Measurements from ENCODE around the gene SNURF.

DNA sequence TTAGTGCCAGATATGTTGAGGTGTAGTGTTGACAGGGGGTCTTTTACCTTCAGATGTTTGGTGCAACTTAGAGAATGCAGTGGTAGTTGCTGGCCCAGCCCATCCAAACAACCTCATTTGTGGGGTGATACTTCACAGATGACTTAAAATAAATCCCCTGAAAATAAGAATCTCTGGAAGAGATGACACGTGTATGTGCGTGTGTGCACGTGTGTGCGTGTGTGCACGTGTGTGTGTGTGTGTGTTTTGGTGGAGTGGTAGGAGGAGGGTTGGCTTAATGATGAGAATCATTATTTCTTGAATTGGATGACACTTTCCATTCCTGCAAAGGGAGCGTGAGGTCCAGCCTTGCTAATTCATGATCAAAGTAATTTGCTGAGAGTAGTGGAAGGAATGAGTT lies 31.9 kb downstream of the SNURF start:
- TF ChIP-seq, protein P1, sequence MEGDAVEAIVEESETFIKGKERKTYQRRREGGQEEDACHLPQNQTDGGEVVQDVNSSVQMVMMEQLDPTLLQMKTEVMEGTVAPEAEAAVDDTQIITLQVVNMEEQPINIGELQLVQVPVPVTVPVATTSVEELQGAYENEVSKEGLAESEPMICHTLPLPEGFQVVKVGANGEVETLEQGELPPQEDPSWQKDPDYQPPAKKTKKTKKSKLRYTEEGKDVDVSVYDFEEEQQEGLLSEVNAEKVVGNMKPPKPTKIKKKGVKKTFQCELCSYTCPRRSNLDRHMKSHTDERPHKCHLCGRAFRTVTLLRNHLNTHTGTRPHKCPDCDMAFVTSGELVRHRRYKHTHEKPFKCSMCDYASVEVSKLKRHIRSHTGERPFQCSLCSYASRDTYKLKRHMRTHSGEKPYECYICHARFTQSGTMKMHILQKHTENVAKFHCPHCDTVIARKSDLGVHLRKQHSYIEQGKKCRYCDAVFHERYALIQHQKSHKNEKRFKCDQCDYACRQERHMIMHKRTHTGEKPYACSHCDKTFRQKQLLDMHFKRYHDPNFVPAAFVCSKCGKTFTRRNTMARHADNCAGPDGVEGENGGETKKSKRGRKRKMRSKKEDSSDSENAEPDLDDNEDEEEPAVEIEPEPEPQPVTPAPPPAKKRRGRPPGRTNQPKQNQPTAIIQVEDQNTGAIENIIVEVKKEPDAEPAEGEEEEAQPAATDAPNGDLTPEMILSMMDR (IDR thresholded peaks at IDR 0.05) = no peak
- TF ChIP-seq POLR2A (IDR thresholded peaks at IDR 0.05) = no peak

All from lower leg skin (tissue), 3 donors.